GM18508 (cell line): ENCODE data around the gene GAREM1.
"Not testable (repeated sequence)": the region's sequence is repeated elsewhere in the genome, so short reads cannot be mapped to it uniquely, and the experiment has no call there.

Experiments
- ATAC-seq: cut with Tn5 transposase; IDR thresholded peaks from one replicate; pipeline ENCODE4 v1.9.1; 2021; ENCODE audit warnings: moderate number of reproducible peaks; ENCODE audit not compliant: insufficient read depth, unreplicated experiment

GAREM1 gene

GRCh38 chr18:32299484-32299883, 171.2 kb downstream of the GAREM1 start:
- no peak for ATAC-seq

- ATAC-seq = no peak
Observed at GRCh38 chr18:32298171-32298667, 172.5 kb downstream of the GAREM1 start.

GRCh38 chr18:32297579-32298170, 173.0 kb downstream of the GAREM1 start:
- ATAC-seq = no peak

- no peak for ATAC-seq
Observed at GRCh38 chr18:32296851-32297250, 173.8 kb downstream of the GAREM1 start.

GRCh38 chr18:32295604-32296003, 175.1 kb downstream of the GAREM1 start:
- ATAC-seq = no peak

- no peak for ATAC-seq
Observed at GRCh38 chr18:32293107-32293506, 177.6 kb downstream of the GAREM1 start.

GRCh38 chr18:32291623-32292022, 179.1 kb downstream of the GAREM1 start:
- not testable (repeated sequence) for ATAC-seq

- ATAC-seq = no peak
Observed at GRCh38 chr18:32290810-32291209, 179.9 kb downstream of the GAREM1 start.

- ATAC-seq = peak; percentile 78
Observed at GRCh38 chr18:32289483-32290075, 181.1 kb downstream of the GAREM1 start.

- ATAC-seq = no peak
Observed at GRCh38 chr18:32287873-32288272, 182.8 kb downstream of the GAREM1 start.

- no peak for ATAC-seq
Observed at GRCh38 chr18:32287249-32287648, 183.4 kb downstream of the GAREM1 start.

- ATAC-seq = no peak
Observed at GRCh38 chr18:32286749-32287148, 183.9 kb downstream of the GAREM1 start.

- no peak for ATAC-seq
Observed at GRCh38 chr18:32284284-32284683, 186.4 kb downstream of the GAREM1 start.

GRCh38 chr18:32280911-32281310, 189.8 kb downstream of the GAREM1 start:
- ATAC-seq = no peak

- no peak for ATAC-seq
Observed at GRCh38 chr18:32280188-32280783, 190.4 kb downstream of the GAREM1 start.

- no peak for ATAC-seq
Observed at GRCh38 chr18:32278177-32278799, 192.4 kb downstream of the GAREM1 start.

GRCh38 chr18:32277549-32277948, 193.1 kb downstream of the GAREM1 start:
- ATAC-seq = no peak

- no peak for ATAC-seq
Observed at GRCh38 chr18:32276906-32277305, 193.8 kb downstream of the GAREM1 start.

- no peak for ATAC-seq
Observed at GRCh38 chr18:32276256-32276655, 194.4 kb downstream of the GAREM1 start.

GRCh38 chr18:32275221-32275620, 195.5 kb downstream of the GAREM1 start:
- ATAC-seq = no peak

GRCh38 chr18:32274307-32274706, 196.4 kb downstream of the GAREM1 start:
- no peak for ATAC-seq
